COR-L47 (cell line): ENCODE results near the gene CLCNKB.

Source experiments
- DNase-seq: peaks from one replicate; lab custom pipeline; 2025; lab: John Stamatoyannopoulos, UW

Gene CLCNKB

DNA sequence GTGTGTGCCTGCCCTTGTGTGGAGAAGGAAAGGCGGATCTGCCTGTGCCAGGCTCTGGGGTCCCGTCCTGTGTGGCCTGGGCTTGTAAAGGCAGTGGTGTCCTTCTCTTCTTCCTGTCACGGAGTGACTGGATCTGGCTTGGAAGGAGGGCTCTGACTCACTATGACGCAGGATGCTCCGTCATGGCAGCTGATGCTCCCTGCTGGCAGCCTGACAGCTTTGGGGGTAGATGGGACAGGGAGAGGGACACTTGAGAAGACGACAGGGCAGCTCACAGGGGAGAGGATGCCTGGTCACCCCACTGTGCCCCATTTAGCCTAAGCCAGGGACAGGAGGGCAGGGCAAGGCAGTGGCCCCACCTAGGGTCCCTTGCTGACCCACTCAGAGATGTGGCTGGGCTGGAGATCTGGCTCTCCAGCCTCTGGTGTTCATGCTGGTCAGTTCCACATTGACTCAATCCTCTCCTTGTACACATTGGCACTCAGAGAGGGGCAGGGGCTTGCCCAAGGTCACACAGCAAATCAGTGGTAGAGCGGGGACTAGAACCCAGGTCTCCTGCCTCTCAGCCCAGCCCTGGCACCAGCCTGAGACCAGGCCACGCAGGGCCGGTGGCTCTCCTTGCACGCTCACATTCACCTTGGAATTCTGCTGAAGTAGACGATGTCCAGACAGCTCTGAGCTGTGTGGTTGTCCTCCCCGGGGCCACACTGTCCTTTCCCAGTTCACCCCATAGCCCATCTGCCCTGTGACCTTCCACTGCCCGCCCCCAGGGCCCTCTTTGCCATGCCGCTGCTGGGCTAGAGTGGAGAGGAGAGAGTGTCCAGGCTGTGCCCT lies 32.7 kb downstream of the CLCNKB start:
- DNase-seq = no peak

DNA sequence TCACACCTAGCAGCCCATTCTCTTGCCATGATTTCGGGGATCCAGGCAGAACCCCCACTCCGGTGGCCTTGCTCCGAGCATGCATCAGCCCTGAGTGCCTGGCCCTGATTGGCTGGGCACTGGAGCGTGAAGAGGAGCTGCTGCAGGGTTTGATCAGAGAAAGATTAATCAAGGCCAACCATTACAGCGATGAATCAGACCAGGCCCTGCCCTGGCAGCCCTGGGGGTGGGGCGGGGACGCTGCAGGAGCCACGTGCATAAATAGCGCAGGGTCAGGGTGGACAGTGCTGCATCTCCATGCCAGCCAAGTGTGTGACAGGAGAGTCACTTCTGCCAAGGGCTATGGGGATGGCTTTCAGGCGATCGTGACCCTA lies 33.3 kb downstream of the CLCNKB start:
- DNase-seq = no peak

DNA sequence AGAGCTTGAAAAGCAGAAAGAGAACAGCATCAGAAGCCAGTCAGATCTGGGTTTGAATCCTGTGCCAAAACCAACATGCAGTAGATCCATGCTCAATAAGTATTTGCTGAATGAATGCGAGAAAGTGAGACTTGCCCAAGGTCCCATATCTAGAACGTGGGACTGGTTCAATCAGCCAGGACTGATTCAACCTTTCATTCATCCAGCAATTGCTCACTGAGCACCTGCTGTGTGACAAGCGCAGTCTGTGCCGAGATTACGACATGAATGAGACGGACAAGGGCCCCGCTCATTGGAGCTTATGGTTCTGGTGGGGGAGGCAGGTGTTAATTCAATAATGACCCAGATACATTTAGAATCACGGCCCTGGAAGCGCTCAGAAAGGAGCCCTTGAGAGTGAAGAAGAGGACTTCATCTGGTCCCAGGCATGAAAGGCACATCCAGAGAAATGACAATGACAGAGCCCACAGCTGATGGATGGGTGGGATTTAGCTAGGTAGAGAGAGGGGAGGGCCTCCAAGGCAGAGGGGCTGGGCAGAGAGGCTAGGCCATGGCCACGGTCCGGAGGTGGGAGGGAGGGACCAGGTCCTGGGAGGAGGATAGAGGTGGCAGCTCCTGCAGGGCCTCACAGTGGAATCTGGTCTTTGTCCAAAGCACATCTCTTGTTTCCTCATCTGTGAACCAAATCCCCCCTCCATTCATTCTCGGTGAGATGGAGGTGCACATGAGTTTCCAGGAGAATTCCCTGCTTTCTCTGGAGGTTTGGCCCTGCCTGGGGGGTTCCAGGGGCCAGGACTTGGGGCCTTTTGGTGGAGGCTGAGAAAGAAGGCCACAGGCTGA lies 34.0 kb downstream of the CLCNKB start:
- no peak for DNase-seq

DNA sequence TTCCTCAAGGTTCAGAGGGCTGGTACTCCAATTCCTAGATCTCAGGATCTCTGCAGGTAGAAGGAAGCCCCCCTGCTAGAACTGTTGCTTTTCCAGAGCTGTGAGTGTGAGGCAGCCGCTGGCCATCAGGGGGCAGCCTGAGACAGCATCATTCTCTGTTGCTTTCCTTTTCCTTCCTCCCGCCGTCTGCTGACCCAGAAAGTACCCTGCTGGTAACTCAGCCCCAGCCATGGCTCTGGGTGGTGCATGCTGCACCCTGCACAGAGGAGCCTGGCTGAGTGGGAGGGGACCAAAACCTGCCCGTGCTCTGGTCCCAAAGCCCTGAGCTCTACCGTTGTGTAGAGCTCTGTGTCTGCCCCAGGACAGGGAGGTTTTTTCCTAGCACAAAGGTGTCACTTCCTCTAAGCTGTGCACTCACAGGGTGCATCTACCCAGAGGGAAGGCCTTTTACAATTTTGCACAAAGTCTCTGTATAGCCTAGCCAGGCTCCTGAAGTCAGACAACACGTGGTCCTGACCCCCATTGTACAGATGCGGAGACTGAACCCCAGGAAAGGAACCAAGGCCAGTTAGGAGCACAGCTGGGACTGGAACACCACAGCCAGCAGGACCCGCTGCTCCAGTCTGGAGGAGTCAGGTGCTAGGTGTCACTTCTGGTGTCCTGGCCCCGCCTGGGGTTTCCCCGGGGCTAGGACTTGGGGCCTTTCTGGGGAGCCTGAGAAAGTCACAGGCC lies 35.5 kb downstream of the CLCNKB start:
- peak; percentile 65 for DNase-seq

DNA sequence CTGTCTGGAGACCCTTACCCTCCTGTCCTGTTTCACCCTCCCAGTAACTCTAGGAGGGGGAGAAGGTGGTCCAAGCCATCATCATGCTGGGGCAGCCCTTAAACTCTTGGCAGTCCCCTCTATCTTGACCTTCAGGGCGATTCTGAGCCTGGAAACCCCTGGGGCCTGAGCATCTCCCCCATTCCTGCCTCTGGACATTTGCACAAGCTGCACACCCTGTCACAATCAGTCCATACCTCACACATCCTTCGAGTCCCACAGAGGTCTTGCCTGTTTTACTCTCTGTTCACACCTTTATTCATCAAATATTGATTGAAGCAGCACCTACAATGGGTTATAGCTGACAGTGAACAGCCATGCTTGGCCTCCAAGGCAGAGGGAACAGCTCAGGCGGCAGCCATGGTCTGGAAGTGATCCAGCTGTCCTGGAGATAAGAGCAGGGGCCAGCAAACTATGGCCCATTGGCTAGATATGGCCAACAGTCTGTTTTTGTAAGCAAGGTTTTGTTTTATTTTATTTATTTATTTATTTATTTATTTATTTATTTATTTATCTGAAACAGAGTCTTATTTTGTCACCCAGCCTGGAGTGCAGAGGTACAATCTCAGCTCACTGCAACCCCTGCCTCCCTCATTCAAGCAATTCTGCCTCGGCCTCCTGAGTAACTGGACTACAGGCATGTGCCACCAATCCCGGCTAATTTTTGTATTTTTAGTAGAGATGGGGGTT lies 37.0 kb downstream of the CLCNKB start:
- DNase-seq = no peak

DNA sequence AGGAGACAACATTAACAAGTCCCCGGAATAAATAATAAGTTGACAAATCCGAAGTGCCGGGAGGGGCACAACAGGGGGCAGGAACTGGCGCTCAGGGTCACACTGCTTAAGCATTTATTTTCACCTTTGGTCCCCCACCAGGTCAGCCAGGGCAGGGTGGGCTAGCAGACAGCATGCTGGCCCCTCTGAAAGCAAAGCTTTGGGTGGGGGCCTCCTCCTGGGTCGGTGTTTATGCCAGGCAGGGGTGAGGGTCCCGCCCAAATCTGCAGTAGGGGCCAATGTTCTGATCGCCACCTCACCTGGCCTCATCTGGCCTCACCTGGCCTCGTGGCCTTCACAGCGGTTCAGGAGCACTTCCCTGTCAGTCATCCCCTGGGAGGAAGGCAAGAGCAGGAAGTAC lies 38.1 kb downstream of the CLCNKB start:
- no peak for DNase-seq

DNA sequence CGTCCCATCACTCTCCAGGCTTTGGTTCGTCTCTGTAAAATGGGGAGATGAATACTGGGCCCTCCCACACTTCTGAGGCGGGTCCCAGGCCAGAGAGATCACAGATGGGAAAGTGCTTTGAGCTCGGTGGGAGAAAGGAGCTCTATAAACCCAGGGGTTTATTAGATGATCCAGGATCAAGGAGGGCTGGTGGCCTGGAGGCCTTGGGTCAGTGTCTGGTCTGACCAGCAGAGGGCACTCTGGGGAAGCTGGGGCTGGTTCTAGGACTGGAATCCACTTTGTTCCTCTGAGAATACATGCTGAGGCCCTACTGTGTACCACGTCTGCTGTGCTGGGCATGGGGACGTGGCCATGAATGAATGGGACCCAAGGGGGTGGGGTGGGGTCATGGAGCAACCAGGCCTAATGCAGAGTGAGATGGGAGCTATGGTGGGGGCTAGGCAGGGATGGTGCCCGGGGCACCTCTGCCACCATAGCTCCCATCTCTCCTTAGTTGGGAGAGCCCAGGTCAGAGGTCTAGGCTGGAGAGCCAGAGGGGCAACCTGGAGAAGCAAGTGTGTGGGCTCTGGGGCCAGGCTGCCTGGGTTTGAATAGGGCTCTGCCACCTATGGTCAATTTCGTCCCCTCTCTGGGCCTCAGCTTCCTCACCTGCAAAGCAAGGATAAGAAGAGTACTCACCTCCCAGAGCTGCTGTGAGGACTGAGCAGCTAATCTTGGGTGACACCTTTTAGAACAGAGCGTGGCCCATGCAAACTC lies 38.9 kb downstream of the CLCNKB start:
- DNase-seq = peak; percentile 43

DNA sequence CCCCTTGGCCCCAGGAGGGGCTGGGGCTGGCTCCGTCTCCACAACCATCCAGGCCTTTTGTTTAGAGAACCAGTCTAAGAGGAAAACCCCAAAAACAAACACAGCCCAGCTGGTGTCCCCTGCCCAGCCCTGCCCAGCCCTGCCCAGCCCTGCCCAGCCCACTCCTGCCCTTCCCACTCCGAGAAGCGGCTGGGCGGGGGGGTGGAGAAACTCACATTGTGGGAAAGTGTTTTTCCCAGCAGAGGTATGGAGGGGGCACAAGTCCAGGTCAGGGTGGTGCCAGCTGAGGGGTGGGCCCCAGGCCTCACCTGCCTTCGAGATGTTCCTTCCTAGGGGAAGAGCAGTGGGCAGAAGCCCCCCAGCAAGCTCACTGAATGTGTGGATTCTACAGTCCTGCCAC lies 39.9 kb downstream of the CLCNKB start:
- DNase-seq = peak; percentile 53

DNA sequence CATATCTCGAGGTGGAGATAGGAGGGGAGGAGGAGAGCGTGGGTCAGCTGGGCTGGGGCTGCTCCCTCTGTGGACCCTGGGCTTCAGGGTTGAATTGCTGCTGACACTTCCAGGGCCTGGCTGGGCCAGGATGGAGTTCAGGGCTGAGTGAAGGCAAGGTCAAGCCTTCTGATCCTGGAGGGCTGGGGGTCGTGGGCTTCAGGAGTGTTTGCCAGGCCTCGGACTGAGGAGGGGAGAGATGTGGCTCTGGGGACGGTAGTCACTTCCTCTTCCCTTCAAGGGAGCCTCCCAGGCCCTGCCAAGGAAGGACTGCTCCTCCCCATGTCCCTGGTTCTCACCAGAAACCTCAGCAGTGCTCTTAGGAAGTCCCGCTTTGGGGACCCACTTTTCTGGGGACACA lies 41.9 kb downstream of the CLCNKB start:
- DNase-seq = no peak

DNA sequence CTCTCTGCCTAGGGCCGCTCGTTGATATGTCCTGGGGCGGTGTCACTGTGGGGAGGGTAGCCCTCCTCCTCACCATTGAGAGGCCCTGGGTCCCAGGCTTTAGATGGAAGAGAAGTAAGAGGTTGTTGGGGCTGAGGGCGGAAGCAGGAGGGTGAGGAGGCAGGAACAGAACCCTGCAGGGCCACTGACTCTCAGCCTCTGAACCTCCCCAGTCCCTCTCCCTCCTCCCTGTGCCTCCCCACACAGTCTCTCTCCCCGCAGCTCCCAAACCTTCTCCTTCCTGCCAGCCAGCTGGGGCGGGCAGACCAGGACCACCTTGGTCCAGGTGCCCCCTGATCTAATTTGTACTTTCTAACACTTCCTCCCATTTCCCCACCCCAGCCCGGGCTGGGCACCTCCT lies 44.2 kb downstream of the CLCNKB start:
- no peak for DNase-seq

DNA sequence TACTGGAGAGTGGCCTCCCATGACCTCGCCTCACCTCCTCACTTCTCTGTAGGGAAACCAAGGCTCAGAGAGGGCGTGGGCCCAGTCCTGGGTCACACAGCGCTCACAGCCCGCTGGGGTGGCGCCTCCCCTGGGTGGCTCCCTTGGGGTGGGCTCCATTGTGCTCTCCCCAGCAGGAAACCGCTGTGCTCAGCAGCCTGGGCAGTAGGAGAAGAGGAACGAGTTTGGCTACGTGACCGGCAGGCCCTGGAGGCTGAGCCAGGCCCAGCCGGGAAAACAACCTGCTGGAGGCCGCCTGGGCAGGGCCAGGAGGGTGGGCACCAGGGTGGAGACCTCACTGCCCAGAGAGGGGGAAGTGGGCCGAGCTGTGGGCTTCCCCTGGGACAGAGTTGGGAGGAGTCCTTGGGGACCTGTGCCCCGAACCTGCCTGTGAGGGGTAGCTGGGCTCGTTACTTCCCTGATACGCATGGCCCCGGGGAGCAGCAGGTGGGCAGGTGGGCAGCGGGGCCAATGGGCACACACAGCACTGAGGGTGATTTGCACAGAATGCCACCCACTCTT lies 44.8 kb downstream of the CLCNKB start:
- no peak for DNase-seq

DNA sequence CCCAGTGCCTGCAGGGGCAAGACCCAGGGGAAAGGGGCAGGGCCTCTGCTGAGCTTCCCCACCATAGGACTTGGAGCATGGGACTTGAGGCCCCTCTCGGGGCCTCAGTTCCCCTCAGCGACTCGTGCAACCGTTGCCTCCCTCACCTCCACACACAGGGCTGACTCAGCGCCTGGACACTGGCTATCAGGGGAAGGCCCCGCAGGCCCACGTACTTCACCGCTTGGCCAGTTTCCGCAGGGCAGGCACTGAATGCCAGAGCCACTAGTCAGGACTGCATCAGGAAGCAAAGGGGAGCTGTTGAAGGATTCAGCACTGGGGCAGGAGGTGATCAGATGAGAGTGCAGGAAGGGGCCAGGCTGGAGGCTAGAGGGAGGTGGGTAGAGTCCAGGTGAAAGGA lies 45.4 kb downstream of the CLCNKB start:
- DNase-seq = no peak

DNA sequence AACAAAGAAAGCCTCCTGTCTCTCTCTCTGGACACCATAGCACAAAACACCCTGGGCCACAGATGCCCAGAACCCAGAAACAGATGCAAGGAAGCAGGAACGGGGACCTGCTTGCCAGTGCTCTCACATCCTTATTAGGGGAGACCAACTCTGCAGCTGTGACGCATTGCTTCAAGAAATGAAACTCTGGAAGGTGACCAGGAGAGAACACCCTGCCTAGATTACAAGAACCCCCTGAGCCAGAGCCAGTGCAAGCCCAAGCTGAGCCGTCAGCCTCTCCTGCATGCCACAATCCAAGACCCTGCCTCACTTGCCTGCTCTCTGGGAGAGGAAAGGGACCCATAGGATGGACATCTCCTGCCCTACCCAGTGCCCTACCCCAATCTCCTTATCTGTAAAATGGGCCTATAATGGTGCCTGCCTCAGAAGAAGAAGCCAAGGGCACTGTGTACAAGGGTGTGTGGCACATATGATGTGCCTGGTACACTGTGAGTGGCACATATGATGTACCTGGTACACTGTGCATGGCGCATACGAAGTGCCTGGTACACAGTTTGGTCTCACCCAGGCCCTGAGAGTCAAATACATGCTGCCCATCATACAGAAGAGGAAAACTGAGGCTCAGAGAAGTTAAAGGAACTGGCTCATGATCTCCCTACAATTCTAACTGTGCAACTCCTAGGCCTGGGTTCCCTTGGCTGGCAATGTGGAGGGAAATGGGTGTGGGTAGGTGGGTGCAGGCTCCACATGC lies 46.7 kb downstream of the CLCNKB start:
- no peak for DNase-seq

DNA sequence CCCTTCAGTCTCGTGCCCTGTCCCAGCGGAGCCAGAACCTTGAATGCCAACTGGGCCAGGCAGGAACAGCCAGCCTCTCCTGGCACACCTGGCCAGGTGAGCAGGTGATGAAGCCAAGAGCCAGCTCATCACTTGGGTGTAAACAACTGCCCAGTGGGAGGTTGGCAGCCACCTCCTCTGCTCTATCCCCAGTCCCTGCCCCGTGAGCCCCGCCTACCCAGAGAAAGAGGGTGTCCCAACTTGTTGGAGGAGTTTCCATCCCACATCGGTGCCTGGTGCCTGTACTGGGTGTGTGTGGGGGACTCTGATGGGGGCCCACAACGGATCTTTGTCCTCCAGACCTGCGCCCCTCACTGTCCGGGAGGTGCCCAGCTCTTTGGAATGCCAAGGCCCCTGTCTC lies 47.7 kb downstream of the CLCNKB start:
- peak; percentile 35 for DNase-seq

DNA sequence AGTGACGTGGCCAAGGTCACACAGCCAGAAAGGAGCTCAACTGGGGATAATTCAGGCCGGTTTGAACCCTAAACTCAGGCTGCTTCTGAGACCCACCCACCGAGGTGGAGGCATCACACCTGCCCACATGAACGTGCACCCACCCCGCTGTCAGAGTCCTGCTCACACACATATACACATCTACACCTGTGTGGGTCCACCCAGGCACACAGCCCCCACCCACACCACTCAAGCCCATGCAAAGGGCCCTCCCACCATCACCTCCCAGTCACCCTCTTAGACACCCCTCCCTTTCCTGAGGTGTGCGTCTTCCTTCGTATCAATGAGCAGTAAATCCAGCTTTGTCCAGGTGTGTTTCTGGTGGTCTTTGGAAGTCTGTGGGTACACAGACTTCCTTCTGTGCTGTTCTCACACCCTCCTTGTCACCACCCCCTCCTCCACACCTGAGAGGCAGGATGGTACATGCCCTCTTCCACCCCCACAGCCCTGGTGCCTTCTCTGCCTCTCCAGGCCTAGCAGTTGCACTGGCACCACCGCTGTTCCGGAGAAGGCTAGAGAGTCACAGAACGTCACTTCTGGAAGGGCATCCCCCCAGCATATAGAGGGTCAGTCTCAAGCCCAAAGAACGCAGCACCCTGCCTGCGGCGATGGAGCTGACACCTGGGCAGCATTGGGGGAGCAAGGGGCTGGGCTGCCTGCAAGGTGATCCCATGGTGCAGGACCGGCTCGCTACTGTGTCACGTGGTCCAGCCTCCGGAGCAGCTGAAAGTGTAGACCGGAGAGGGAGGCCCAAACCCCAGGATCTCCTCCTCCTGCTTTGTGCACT lies 48.7 kb downstream of the CLCNKB start:
- DNase-seq = no peak

DNA sequence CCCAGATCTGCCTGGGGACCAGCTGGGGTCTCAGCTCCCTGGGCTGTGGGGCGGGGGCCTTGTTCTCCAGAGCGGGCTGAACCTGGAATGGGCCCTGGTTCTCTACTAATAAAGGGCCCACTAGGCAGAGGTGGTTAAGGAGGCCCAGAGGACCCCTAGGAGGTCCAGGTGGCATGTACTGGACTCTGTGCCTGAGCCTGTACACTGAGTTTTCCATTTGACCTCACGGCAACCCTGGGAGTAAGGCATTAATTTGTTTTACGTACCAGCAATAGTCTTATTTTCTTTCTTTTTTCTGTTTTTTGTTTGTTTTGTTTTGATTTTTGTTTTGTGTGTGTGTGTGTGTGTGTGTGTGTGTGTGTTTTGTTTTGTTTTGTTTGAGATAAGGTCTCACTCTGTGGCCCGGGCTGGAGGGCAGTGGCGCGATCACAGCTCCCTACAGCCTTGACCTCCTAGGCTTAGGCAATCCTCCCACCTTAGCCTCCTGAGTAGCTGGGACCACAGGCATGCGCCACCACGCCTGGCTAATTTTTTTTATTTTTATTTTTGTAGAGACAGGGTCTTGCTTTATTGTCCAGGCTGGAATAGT lies 49.4 kb downstream of the CLCNKB start:
- no peak for DNase-seq

DNA sequence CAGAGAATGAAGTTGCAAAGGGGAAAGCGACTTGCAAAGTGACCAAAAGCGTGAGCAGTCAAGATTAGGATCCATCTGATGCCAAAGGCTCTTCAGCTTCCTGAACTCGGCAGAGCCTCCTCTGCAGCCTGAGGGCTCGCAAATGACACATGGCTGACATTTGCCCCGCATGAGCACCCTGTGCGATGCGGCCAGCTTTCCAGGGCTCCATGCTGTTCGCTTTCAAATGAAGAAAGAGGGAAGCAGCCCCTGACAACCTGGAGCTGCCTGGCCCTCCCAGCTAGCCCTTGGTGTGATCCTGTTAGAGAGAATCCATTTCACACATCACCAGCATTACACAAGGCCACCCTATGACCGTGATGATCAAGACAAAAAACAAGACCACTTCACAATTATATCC lies 50.0 kb downstream of the CLCNKB start:
- DNase-seq = no peak

DNA sequence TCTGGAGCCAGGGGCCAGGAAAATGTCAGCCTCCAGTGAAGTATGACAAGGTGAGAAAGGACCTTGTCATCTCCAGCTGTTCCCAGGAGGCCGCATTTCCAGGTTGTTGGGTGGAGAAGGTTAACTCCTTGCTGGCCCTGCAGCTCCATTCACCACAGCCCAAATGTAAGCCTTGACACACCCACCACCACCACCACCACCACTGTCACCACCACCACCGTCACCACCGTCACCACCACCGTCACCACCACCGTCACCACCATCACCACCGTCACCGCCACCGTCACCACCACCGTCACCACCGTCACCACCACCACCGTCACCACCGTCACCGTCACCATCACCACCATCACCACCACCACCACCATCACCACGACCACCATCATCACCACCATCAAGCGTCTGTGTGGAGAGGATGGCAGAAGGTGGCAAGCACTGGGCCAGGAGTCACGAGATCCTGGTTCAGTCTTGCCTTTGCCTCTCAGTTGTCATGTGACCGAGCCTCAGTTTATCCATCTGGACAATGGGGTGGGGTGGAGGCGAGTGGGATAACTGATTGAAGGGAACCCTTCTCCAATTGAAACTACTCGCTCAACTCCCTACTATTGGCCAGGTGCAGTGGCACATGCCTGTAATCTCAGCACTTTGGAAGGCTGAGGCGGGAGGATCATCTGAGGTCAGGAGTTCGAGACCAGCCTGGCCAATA lies 51.0 kb downstream of the CLCNKB start:
- no peak for DNase-seq
